ENCODE measurements around the gene ABCA12. TPM values are rescaled to one million over a fixed set of nuclear protein-coding genes. Genes with fewer than 3 reads are reported as not detected.

Gene ABCA12
- total RNA-seq, 1 experiment from 2014 or later, result 0.03 TPM

- ChIA-PET CTCF (no interaction called here), POLR2A (no interaction called here)
- H3K36me3 ChIP-seq (ENCODE audit: control insufficient read depth, insufficient read depth, low read length), result no peaks in the 10 kb centered on the region
- intact Hi-C loops (cut with micrococcal nuclease; ENCODE audit: unreplicated experiment) (no loop called here), in situ Hi-C loops (cut with HindIII; ENCODE audit: low pct_unique_long_range_greater_than_20kb, low sequenced_read_pairs) (no loop called here)
- TF ChIP-seq REST (IDR thresholded peaks at IDR 0.05; ENCODE audit: insufficient read depth in 1 of 2, low read depth in 2 of 2, low read length in 1 of 2) (no peak), SIN3A (IDR thresholded peaks at IDR 0.05; ENCODE audit: borderline replicate concordance, insufficient read depth, low read depth, low read length) (no peak), CTCF (IDR thresholded peaks at IDR 0.05) (no peak), TCF7L2 (IDR thresholded peaks at IDR 0.05; ENCODE audit: low read depth, low read length) (no peak), POLR2AphosphoS5 (IDR thresholded peaks at IDR 0.05; ENCODE audit: low read depth, low read length) (no peak)
- ATAC-seq, result no peak
- no peak overlapping the region for H3K27ac ChIP-seq (ENCODE audit: low read length)
- H3K4me1 ChIP-seq (ENCODE audit: control insufficient read depth, insufficient read depth, low read length), result no peaks in the 10 kb centered on the region
- DNase-seq (ENCODE audit: low read depth, low spot score), result no peak
- H3K27me3 ChIP-seq (ENCODE audit: control insufficient read depth, insufficient read depth, low read length), result no peaks in the 10 kb centered on the region
- BruUV-seq (replicated peaks), result no TSS peak
- no peak overlapping the region for H3K4me3 ChIP-seq (ENCODE audit: low read depth in 2 of 2, low read length in 2 of 2)
- no peaks in the 10 kb centered on the region for H3K9me3 ChIP-seq (ENCODE audit: control insufficient read depth, insufficient read depth, low read depth, low read length)
These were observed 107.1 kb downstream of the ABCA12 start for GRCh38 chr2:215031321-215031720.

GRCh38 chr2:215029936-215030335 is 108.5 kb downstream of the ABCA12 start:
- CTCF ChIA-PET, result no interaction called here
- Histone ChIP-seq H3K4me3 (ENCODE audit: low read depth in 2 of 2, low read length in 2 of 2) (no peak overlapping the region), H3K4me1 (ENCODE audit: control insufficient read depth, insufficient read depth, low read length) (no peaks in the 10 kb centered on the region), H3K9me3 (ENCODE audit: control insufficient read depth, insufficient read depth, low read depth, low read length) (no peaks in the 10 kb centered on the region), H3K27ac (ENCODE audit: low read length) (no peak overlapping the region), H3K27me3 (ENCODE audit: control insufficient read depth, insufficient read depth, low read length) (no peaks in the 10 kb centered on the region), H3K36me3 (ENCODE audit: control insufficient read depth, insufficient read depth, low read length) (no peaks in the 10 kb centered on the region)
- POLR2A ChIA-PET, result no interaction called here
- intact Hi-C loops (cut with micrococcal nuclease; ENCODE audit: unreplicated experiment), result no loop called here
- no peak for TF ChIP-seq TCF7L2 (IDR thresholded peaks at IDR 0.05; ENCODE audit: low read depth, low read length)
- no peak for TF ChIP-seq REST (IDR thresholded peaks at IDR 0.05; ENCODE audit: insufficient read depth in 1 of 2, low read depth in 2 of 2, low read length in 1 of 2)
- TF ChIP-seq POLR2AphosphoS5 (IDR thresholded peaks at IDR 0.05; ENCODE audit: low read depth, low read length), result no peak
- TF ChIP-seq SIN3A (IDR thresholded peaks at IDR 0.05; ENCODE audit: borderline replicate concordance, insufficient read depth, low read depth, low read length), result no peak
- no peak for TF ChIP-seq CTCF (IDR thresholded peaks at IDR 0.05)
- in situ Hi-C loops (cut with HindIII; ENCODE audit: low pct_unique_long_range_greater_than_20kb, low sequenced_read_pairs), result no loop called here
- no peak for DNase-seq (ENCODE audit: low read depth, low spot score)
- BruUV-seq (replicated peaks), result no TSS peak
- ATAC-seq, result no peak

Data from Panc1 (cell line).